HepG2 (cell line): ENCODE results near the gene EXO1. TPM values are rescaled to one million over a fixed set of nuclear protein-coding genes. Genes with fewer than 3 reads are reported as not detected.

Experiments
- ATAC-seq: fragments of 200-7000 bp; cut with Tn5 transposase; 3 replicates; pipeline ENCODE4 v1.9.1; 2020; ENCODE audit warnings: mild to moderate bottlenecking, moderate library complexity
- BruUV-seq: library from RNA; stranded (reverse); fragments of 400-500 nt; replicated peaks from 2 replicates; lab custom pipeline; 2021; lab: Mats Ljungman, UMichigan
- CTCF ChIA-PET: fragments of 300-600 bp; formaldehyde crosslinking; extraction: SDS; loops from one replicate; lab custom pipeline; 2021; ENCODE audit warnings: low total read pairs, inconsistent platforms, low intra/inter-chr PET ratio; lab: Yijun Ruan, JAX
- POLR2A ChIA-PET: fragments of 350-600 bp; sonication (Branson Sonifier 250); formaldehyde crosslinking; loops from one replicate; lab custom pipeline; 2020; ENCODE audit warnings: antibody characterized with exemption, inconsistent platforms; lab: Yijun Ruan, JAX
- DNase-seq: peaks from one replicate; pipeline ENCODE4 v3.0.0-alpha.2; 2015; ENCODE audit warnings: low spot score
- FAIRE-seq: peaks from 3 replicates; lab custom pipeline; 2011; peaks lifted over from hg19 to GRCh38; lab: Jason Lieb, UNC
- H2AFZ ChIP-seq: one replicate; pipeline ENCODE4 v1.6.1; 2011; ENCODE audit warnings: low read length, inconsistent platforms
- H3K27ac ChIP-seq: fragments of 300-600 bp; 3 replicates; pipeline ENCODE4 v1.8.0; 2011; ENCODE audit warnings: mixed run types, mild to moderate bottlenecking, mixed read lengths, low read length, inconsistent platforms; ENCODE audit not compliant: insufficient read depth; ENCODE audit errors: extremely low read length
- H3K27me3 ChIP-seq, 2 experiments: fragments of 200-600 bp in 1 of 2; 2 replicates in 1 of 2; 3 replicates in 1 of 2; pipeline versions ENCODE4 v1.6.0 to v1.8.0; 2011; ENCODE audit warnings: low read length in 2 of 2, mild to moderate bottlenecking in 2 of 2, moderate library complexity in 2 of 2, inconsistent platforms in 1 of 2; ENCODE audit not compliant: insufficient read depth in 2 of 2, control insufficient read depth in 1 of 2
- H3K36me3 ChIP-seq, 2 experiments: fragments of 200-600 bp in 1 of 2; replicated peaks in 1 of 2; 2 replicates in 1 of 2; 3 replicates in 1 of 2; pipeline versions ENCODE4 v1.5.1 to v1.8.0; 2011; ENCODE audit warnings: low read length in 2 of 2, inconsistent platforms in 1 of 2; ENCODE audit not compliant: insufficient read depth in 2 of 2, control insufficient read depth in 1 of 2
- H3K4me1 ChIP-seq: 2 replicates; pipeline ENCODE4 v1.5.1; 2012; ENCODE audit warnings: low read length, inconsistent platforms; ENCODE audit not compliant: insufficient read depth
- H3K4me2 ChIP-seq: 2 replicates; pipeline ENCODE4 v1.6.0; 2011; ENCODE audit warnings: low read depth, low read length, inconsistent platforms
- H3K4me3 ChIP-seq, 3 experiments: fragments of 200-600 bp in 1 of 3; sonication (generic), shearing (Covaris generic) in 1 of 3; replicated peaks in 1 of 3; 2 replicates each; pipeline ENCODE4 v1.5.1; 2011 to 2016; ENCODE audit warnings: low read length in 3 of 3, inconsistent platforms in 2 of 3, low read depth in 2 of 3, mild to moderate bottlenecking in 2 of 3, control low read depth in 1 of 3, mixed read lengths in 1 of 3; ENCODE audit not compliant: insufficient read depth in 1 of 3
- H3K79me2 ChIP-seq: one replicate; pipeline ENCODE4 v1.6.1; 2011; ENCODE audit warnings: low read length, inconsistent platforms; ENCODE audit not compliant: insufficient read depth
- H3K9ac ChIP-seq: 2 replicates; pipeline ENCODE4 v1.6.0; 2011; ENCODE audit warnings: mild to moderate bottlenecking, low read depth, low read length, inconsistent platforms; ENCODE audit not compliant: insufficient read depth
- H3K9me3 ChIP-seq: 2 replicates; pipeline ENCODE4 v1.5.1; 2012; ENCODE audit warnings: mild to moderate bottlenecking, low read length
- H4K20me1 ChIP-seq: 2 replicates; pipeline ENCODE4 v1.6.0; 2011; ENCODE audit warnings: inconsistent platforms, mild to moderate bottlenecking, low read length, moderate library complexity; ENCODE audit not compliant: insufficient read depth
- KDM1A ChIP-seq: IDR thresholded peaks from 2 replicates; pipeline ENCODE4 v1.6.1; 2016; ENCODE audit warnings: missing compliant biosample characterization
- NFKB2 ChIP-seq: sonication (generic); formaldehyde crosslinking; IDR thresholded peaks from 2 replicates; pipeline ENCODE4 v1.4.0; 2020; ENCODE audit warnings: missing genetic modification reagents, borderline replicate concordance
- REXO4 ChIP-seq: sonication (generic); formaldehyde crosslinking; IDR thresholded peaks from 2 replicates; pipeline ENCODE4 v1.8.0; 2022; ENCODE audit warnings: missing genetic modification reagents, mild to moderate bottlenecking, borderline replicate concordance
- U2AF1 ChIP-seq: fragments of 200-400 bp; formaldehyde crosslinking; optimal IDR thresholded peaks from 2 replicates; pipeline ENCODE3; 2017; ENCODE audit warnings: mild to moderate bottlenecking, low read depth, low read length
- UBTF ChIP-seq: sonication (generic); formaldehyde crosslinking; IDR thresholded peaks from 2 replicates; pipeline ENCODE4 v1.4.0; 2020; ENCODE audit warnings: mild to moderate bottlenecking, missing genetic modification reagents
- ZNF20 ChIP-seq: sonication (generic); formaldehyde crosslinking; IDR thresholded peaks from 2 replicates; pipeline ENCODE4 v1.4.0; 2020; ENCODE audit warnings: mild to moderate bottlenecking, moderate library complexity, missing genetic modification reagents
- ZNF781 ChIP-seq: sonication (generic); formaldehyde crosslinking; IDR thresholded peaks from 2 replicates; pipeline ENCODE4 v1.5.1; 2020; ENCODE audit warnings: borderline replicate concordance, mild to moderate bottlenecking, missing genetic modification reagents; ENCODE audit errors: not compliant biosample characterization
- WGBS: methylation state at CpG from one replicate; pipeline ENCODE4 v1.1.6; 2017; ENCODE audit warnings: low lambda C conversion rate; 5-methylcytosine and 5-hydroxymethylcytosine counted together
- in situ Hi-C: cut with HindIII; loops from 2 replicates; pipeline ENCODE4 v1.10.0; 2017; ENCODE audit warnings: low pct_unique_long_range_greater_than_20kb; ENCODE audit not compliant: extremely low pct_ligation_motif_present
- intact Hi-C: fragments of 100-400 bp; cut with micrococcal nuclease; formaldehyde crosslinking; loops from one replicate; pipeline ENCODE4 v1.10.0; 2022; ENCODE audit not compliant: unreplicated experiment
- polyA plus RNA-seq, 8 experiments: library from polyadenylated mRNA; depleted of rRNA in 3 of 8; stranded (reverse) in 7 of 8; unstranded in 1 of 8; fragments of >200 nt; fragmentation: Illumina TruSeq in 4 of 8; extraction: Trizol in 4 of 8; gene quantifications; 2 replicates each; pipeline versions ENCODE4 v1.2.1 to v1.2.3, GENCODE V29; 2011 to 2016; ENCODE audit warnings: low read depth in 4 of 8, missing spikeins in 1 of 8, mixed read lengths in 1 of 8; ENCODE audit not compliant: insufficient read depth in 1 of 8
- total RNA-seq, 5 experiments: library from RNA; depleted of rRNA; stranded (reverse); fragments of >200 nt; fragmentation: Illumina TruSeq; extraction: Trizol; gene quantifications; 2 replicates each; pipeline ENCODE4 v1.2.3, GENCODE V29; 2016; ENCODE audit warnings: low read depth in 1 of 5
- TF ChIP-seq, protein P1 (sequence below): sonication (generic); formaldehyde crosslinking; IDR thresholded peaks from 2 replicates; pipeline ENCODE4 v1.8.0; 2022; ENCODE audit warnings: missing genetic modification reagents, mild to moderate bottlenecking, borderline replicate concordance

EXO1 gene
- total and polyA plus RNA-seq, 2 of the 13 experiments (the other 11 are each of a cell fraction or from before 2014, with no cell fraction given): 3.2 to 26.1 TPM

DNA sequence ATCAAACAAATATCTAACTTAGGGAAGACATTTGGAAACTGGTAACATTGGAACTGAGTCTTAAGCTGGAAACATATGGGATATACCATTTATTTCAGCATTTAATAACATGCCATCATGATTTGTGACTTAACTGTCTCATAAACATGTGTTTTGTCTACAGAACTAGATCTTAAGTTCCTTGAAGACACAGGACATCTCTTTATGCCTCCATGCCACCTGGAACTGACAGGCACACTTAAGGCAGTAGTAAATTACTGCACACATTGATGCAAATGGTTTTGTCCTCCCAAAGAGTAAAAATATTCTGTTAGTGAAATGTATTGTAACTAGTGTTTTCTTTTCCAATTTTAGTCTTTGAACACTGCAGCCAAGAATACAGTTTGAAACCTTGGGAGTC, 1.6 kb upstream of the EXO1 start (continued):
- no peak for TF ChIP-seq KDM1A
- TF ChIP-seq NFKB2 (CRISPR knock-in tag): no peak
- TF ChIP-seq REXO4 (CRISPR knock-in tag): no peak
- TF ChIP-seq UBTF: no peak
- TF ChIP-seq, protein P1, sequence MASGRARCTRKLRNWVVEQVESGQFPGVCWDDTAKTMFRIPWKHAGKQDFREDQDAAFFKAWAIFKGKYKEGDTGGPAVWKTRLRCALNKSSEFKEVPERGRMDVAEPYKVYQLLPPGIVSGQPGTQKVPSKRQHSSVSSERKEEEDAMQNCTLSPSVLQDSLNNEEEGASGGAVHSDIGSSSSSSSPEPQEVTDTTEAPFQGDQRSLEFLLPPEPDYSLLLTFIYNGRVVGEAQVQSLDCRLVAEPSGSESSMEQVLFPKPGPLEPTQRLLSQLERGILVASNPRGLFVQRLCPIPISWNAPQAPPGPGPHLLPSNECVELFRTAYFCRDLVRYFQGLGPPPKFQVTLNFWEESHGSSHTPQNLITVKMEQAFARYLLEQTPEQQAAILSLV (CRISPR knock-in tag): no peak
- TF ChIP-seq ZNF20 (CRISPR knock-in tag): no peak
- no peak for TF ChIP-seq U2AF1

GRCh38 chr1:241846862-241847539, 1.0 kb upstream of the EXO1 start:
- in situ Hi-C loops: no loop called here

More at GRCh38 chr1:241846862-241847539, 1.0 kb upstream of the EXO1 start:
- POLR2A ChIA-PET: interaction anchor here (1.8 kb wide), 1 partner anchor 206 kb away, joined by 10 read pairs; the partner anchor contains the start of genes CHML and OPN3
- Histone ChIP-seq H3K27me3 (no peaks in the 10 kb centered on the region; a peak in 1 of 5 replicates), H3K4me2 (peak overlapping the region; percentile 82), H3K36me3 (no peaks in the 10 kb centered on the region), H4K20me1 (no peaks in the 10 kb centered on the region), H2AFZ (peak overlapping the region; percentile 79), H3K4me1 (peaks cover 29% of the 10 kb centered on the region), H3K27ac (no peak overlapping the region), H3K9ac (peak overlapping the region; percentile 79), H3K9me3 (no peaks in the 10 kb centered on the region), H3K79me2 (peaks cover 2% of the 10 kb centered on the region), H3K4me3 (peak overlapping the region; percentile 90 to 99 (median 97); a peak in 5 of 6 replicates)
- BruUV-seq: no TSS peak
- no peak for TF ChIP-seq ZNF781 (CRISPR knock-in tag)
- FAIRE-seq (no peak), DNase-seq (no peak), ATAC-seq (no peak)
- intact Hi-C loops: no loop called here
- CTCF ChIA-PET: no interaction called here
- 53% methylated on average over 4 of the region's 4 CpGs for WGBS
